Nephron progenitor cell (in vitro differentiated cells): ENCODE data around the gene SFRP2.
A peak's percentile ranks its signal among the peaks of the same experiment; 100 is the strongest.

ENCODE experiments used
- DNase-seq: peaks from one replicate; pipeline ENCODE4 v3.0.0; 2021
- H3K27ac Mint-ChIP-seq: 2 replicates; pipeline ENCODE4 v1.8.0; 2021; ENCODE audit warnings: mild to moderate bottlenecking, moderate library complexity, mixed read lengths
- H3K27me3 Mint-ChIP-seq: 2 replicates; pipeline ENCODE4 v1.8.0; 2021; ENCODE audit warnings: mild to moderate bottlenecking, low read depth, mixed read lengths; ENCODE audit not compliant: poor library complexity
- H3K36me3 Mint-ChIP-seq: 2 replicates; pipeline ENCODE4 v1.8.0; 2021; ENCODE audit warnings: low read depth, mixed read lengths
- H3K4me1 Mint-ChIP-seq: 2 replicates; pipeline ENCODE4 v1.8.0; 2021; ENCODE audit warnings: mixed read lengths
- H3K4me3 Mint-ChIP-seq: 2 replicates; pipeline ENCODE4 v1.8.0; 2021; ENCODE audit warnings: mild to moderate bottlenecking, moderate library complexity, mixed read lengths
- H3K9me3 Mint-ChIP-seq: 2 replicates; pipeline ENCODE4 v1.8.0; 2021; ENCODE audit warnings: mild to moderate bottlenecking, moderate library complexity, mixed read lengths
- CTCF ChIP-seq: fragments of 200-600 bp; sonication (generic); IDR thresholded peaks from 2 replicates; pipeline ENCODE4 v1.5.0; 2021; ENCODE audit warnings: antibody characterized with exemption

Gene SFRP2

GRCh38 chr4:153788051-153788412 is 851 bp downstream of the SFRP2 start:
- Mint-ChIP-seq H3K4me1 (peaks cover 74% of the 10 kb centered on the region), H3K27me3 (peaks cover 65% of the 10 kb centered on the region), H3K36me3 (no peaks in the 10 kb centered on the region)

GRCh38 chr4:153787575-153787974 is 1.3 kb downstream of the SFRP2 start:
- peak overlapping the region; percentile 87 for H3K4me3 Mint-ChIP-seq
- no peaks in the 10 kb centered on the region for H3K9me3 Mint-ChIP-seq
- no peak overlapping the region for H3K27ac Mint-ChIP-seq
- peaks cover 74% of the 10 kb centered on the region for H3K4me1 Mint-ChIP-seq
- no peak for DNase-seq
- no peaks in the 10 kb centered on the region for H3K36me3 Mint-ChIP-seq
- H3K27me3 Mint-ChIP-seq = peaks cover 60% of the 10 kb centered on the region
- no peak for TF ChIP-seq CTCF

More at GRCh38 chr4:153788051-153788412, 851 bp downstream of the SFRP2 start:
- DNase-seq = peak; percentile 37
- peak overlapping the region; percentile 75 for H3K27ac Mint-ChIP-seq
- peak overlapping the region; percentile 87 for H3K4me3 Mint-ChIP-seq
- H3K9me3 Mint-ChIP-seq = no peaks in the 10 kb centered on the region
- no peak for TF ChIP-seq CTCF

DNA sequence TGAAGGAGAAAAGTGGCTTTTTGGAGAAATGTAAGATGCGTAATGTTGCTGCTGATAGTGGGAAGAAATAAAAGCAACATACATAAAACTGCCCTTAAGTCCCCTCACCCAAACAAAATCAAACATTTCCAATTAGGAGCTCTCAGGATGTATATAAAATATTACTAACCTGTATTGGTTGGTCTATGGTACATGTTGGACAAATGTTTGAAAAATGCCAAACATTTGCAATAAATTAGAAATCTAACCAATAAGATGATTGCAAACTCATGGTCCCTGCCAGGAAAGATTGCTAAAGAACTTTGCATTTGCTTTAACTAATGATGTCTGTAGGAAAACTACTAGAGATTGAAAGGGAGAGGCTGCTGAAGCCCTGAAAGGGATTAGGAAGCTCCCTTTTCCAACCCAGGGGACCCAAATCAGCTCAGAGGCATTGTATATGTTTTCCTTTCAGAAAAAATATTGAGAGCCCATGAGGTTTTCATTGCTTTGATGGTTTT is 1.8 kb downstream of the SFRP2 start:
- no peak for TF ChIP-seq CTCF
- H3K27me3 Mint-ChIP-seq = peaks cover 56% of the 10 kb centered on the region
- peak overlapping the region; percentile 87 for H3K4me3 Mint-ChIP-seq
- no peak for DNase-seq
- no peak overlapping the region for H3K27ac Mint-ChIP-seq
- H3K36me3 Mint-ChIP-seq = no peaks in the 10 kb centered on the region
- no peaks in the 10 kb centered on the region for H3K9me3 Mint-ChIP-seq
- H3K4me1 Mint-ChIP-seq = peaks cover 75% of the 10 kb centered on the region

- H3K4me1 Mint-ChIP-seq = peaks cover 75% of the 10 kb centered on the region
- H3K9me3 Mint-ChIP-seq = no peaks in the 10 kb centered on the region
- no peak overlapping the region for H3K27ac Mint-ChIP-seq
- TF ChIP-seq CTCF = peak; percentile 34
- peak overlapping the region; percentile 87 for H3K4me3 Mint-ChIP-seq
- H3K27me3 Mint-ChIP-seq = peaks cover 46% of the 10 kb centered on the region
- no peaks in the 10 kb centered on the region for H3K36me3 Mint-ChIP-seq
- DNase-seq = no peak
These were observed 2.8 kb downstream of the SFRP2 start for GRCh38 chr4:153785910-153786721.

- Mint-ChIP-seq H3K27ac (no peak overlapping the region), H3K27me3 (peaks cover 29% of the 10 kb centered on the region), H3K4me1 (peaks cover 77% of the 10 kb centered on the region), H3K9me3 (no peaks in the 10 kb centered on the region), H3K36me3 (peaks cover 10% of the 10 kb centered on the region), H3K4me3 (no peak overlapping the region)
- TF ChIP-seq CTCF = no peak
- no peak for DNase-seq
These were observed 4.7 kb downstream of the SFRP2 start for GRCh38 chr4:153784166-153784699.
